Measurements from ENCODE around the gene ACOX3. TPM values are rescaled to one million over a fixed set of nuclear protein-coding genes. Genes with fewer than 3 reads are reported as not detected.
"Not testable (repeated sequence)": the region's sequence is repeated elsewhere in the genome, so short reads cannot be mapped to it uniquely, and the experiment has no call there.

Gene ACOX3
- total RNA-seq, 2 experiments from 2014 or later = 13.8 to 15.4 TPM

DNA sequence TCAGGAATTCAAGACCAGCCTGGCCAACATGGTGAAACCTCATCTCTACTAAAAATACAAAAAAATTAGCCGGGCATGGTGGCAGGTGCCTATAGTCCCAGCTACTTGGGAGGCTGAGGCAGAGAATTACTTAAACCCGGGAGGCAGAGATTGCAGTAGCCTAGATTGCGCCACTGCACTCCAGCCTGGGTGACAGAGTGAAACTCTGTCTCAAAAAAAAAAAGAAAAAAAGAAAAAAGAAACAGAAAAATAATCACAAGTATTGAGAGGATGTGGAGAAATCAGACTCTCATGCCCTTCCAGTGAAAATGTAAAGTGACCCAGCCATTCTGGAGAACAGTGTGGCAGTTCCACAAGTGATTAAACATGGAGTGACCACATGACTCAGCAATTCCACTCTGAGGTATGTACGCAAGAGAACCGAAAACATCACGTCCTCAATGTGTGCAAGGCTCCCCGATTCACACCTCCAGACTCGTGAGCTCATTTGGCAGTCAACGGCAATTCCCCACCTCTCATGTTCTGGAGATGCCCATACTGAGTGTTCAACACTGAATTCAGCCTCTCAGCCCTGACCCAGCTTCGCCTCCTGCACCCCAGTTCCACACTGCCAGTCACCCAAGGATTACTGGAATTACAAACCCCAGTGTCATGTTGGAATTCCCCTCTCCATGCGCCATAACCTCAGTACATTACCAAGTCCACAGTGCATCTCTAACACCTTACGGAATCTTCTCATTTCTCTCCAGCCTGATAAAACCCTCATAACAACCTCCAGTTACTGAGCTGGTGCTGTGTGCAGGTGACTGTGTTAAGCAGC lies 21.1 kb downstream of the ACOX3 start:
- peaks cover 14% of the 10 kb centered on the region for H3K4me1 Mint-ChIP-seq
- H3K27ac Mint-ChIP-seq = no peak overlapping the region
- H3K27me3 Mint-ChIP-seq = no peaks in the 10 kb centered on the region
- no peak overlapping the region for H3K4me3 Mint-ChIP-seq
- DNase-seq = no peak
- H3K9me3 Mint-ChIP-seq = no peaks in the 10 kb centered on the region
- peaks cover 2% of the 10 kb centered on the region for H3K36me3 Mint-ChIP-seq (ENCODE audit: low read depth)
- ChIA-PET CTCF (interaction anchor here (1.1 to 1.7 kb wide), 3 partner anchors 9 to 16 kb away, joined by 3 to 8 read pairs (median 3); no protein-coding TSS in a partner anchor), POLR2A (interaction anchor here (0.6 kb wide), 1 partner anchor 9 kb away, joined by 4 read pairs; no protein-coding TSS in a partner anchor)

GRCh38 chr4:8417071-8417614 lies 23.4 kb downstream of the ACOX3 start:
- no peaks in the 10 kb centered on the region for H3K27me3 Mint-ChIP-seq
- POLR2A ChIA-PET = no interaction called here
- CTCF ChIA-PET = interaction anchor here (0.5 to 1.4 kb wide), 3 partner anchors 33 to 241 kb away, joined by 3 to 4 read pairs (median 3); no protein-coding TSS in a partner anchor
- no peaks in the 10 kb centered on the region for H3K9me3 Mint-ChIP-seq
- H3K36me3 Mint-ChIP-seq (ENCODE audit: low read depth) = peaks cover 7% of the 10 kb centered on the region
- DNase-seq = no peak
- peaks cover 26% of the 10 kb centered on the region for H3K4me1 Mint-ChIP-seq
- no peak overlapping the region for H3K27ac Mint-ChIP-seq
- H3K4me3 Mint-ChIP-seq = no peak overlapping the region

DNA sequence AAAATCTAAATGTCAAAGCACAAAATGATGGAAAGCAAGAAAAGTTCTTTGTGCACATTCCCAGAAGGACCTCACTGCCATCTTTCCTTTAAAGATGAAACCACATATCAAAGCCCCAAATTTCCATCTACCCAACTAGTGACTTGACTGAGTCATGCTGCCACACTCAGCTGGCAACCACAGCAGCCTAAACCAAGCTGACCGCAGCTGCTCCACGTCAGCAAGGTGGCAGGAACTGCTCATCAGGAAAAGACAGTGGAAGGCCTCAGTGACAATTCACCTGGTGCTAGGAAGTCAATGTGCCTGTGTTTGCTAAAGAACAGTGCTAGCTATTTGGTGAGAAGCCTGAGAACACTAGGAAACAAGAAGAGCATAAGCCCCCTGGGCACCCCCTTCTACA lies 26.1 kb downstream of the ACOX3 start:
- Mint-ChIP-seq H3K27ac (no peak overlapping the region), H3K4me3 (no peak overlapping the region), H3K36me3 (ENCODE audit: low read depth) (peaks cover 11% of the 10 kb centered on the region), H3K9me3 (no peaks in the 10 kb centered on the region), H3K27me3 (no peaks in the 10 kb centered on the region), H3K4me1 (peaks cover 34% of the 10 kb centered on the region)
- CTCF ChIA-PET = no interaction called here
- POLR2A ChIA-PET = no interaction called here
- peak; percentile 56 for DNase-seq

DNA sequence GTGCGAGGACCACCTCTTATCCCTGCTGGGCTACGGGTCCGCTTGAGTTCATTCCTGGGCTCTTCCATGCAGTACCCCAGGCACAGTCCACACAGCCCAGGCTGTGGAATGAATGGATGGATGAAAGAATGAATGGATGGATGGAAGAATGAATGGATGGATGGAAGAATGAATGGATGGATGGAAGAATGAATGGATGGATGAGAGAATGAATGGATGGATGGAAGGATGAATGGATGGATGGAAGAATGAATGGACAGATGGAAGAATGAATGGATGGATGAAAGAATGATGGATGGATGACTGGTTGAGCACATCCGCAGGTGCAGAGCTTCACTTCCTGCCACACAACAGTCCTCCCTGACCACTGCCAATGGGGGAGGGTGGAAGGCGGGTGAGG lies 28.2 kb downstream of the ACOX3 start:
- Mint-ChIP-seq H3K27me3 (no peaks in the 10 kb centered on the region), H3K4me1 (peaks cover 36% of the 10 kb centered on the region), H3K4me3 (no peak overlapping the region), H3K36me3 (ENCODE audit: low read depth) (peaks cover 13% of the 10 kb centered on the region), H3K9me3 (no peaks in the 10 kb centered on the region), H3K27ac (no peak overlapping the region)
- ChIA-PET CTCF (no interaction called here), POLR2A (no interaction called here)
- no peak for DNase-seq

GRCh38 chr4:8411351-8412180 lies 29.0 kb downstream of the ACOX3 start:
- H3K4me3 Mint-ChIP-seq = no peak overlapping the region
- H3K4me1 Mint-ChIP-seq = peaks cover 36% of the 10 kb centered on the region
- POLR2A ChIA-PET = no interaction called here
- DNase-seq = no peak
- no peaks in the 10 kb centered on the region for H3K9me3 Mint-ChIP-seq
- H3K27me3 Mint-ChIP-seq = no peaks in the 10 kb centered on the region
- peaks cover 13% of the 10 kb centered on the region for H3K36me3 Mint-ChIP-seq (ENCODE audit: low read depth)
- no peak overlapping the region for H3K27ac Mint-ChIP-seq
- CTCF ChIA-PET = no interaction called here

DNA sequence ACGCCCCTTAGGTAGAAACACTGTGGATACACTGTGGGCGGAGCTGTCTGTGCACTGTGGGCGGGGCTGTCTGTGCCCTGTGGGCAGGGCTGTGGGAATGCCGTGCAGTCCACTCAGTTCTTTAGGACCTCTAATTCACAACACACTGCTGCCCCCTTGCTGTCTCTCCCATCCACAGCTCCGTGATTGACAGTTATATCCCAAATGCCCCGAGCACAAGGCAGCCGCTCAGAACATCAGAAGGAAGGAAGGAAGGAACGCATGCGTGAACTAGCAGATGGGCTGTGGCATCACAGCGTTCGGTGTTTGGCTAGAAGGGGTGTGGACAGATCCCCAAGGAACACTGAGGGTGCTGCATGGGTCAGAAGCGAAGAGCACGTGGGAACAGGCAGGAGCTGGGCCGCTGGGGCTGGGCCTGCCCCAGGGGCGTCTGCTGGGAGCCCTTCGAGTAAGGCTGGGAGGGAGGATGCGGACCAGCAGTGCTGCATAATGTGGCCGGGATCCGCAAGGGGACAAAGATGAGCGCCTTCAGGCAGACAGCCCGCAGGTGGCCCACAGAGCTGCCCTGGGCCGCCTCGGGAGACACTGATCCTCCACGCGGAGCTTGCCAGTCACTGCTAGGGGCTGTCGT lies 29.8 kb downstream of the ACOX3 start:
- no peak for DNase-seq
- peaks cover 13% of the 10 kb centered on the region for H3K36me3 Mint-ChIP-seq (ENCODE audit: low read depth)
- CTCF ChIA-PET = no interaction called here

DNA sequence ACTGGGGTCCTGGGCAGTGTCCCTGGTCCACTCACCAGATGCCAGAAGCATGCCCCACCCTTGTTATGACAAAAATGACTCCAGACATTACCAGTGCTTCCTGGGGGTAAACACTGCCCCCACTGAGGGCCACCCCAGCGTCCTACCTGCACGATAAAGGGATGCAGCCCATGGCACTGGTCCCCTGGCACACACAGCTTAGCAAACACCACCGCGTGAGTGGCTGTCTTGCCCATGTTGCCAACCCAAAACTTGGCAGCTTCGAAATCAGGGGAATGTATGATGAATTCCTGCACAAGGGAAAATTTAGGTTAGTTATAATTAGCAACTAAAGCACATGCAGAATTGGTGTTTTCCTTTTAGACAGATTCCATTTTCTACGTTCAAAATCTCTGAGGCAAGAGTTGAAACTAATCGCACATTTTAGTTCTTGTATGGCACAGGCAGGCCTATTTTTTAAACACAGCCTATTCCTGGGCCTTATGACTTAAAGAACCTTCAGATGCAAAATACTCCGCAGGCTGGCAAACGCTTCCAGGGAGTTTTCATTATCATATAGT lies 30.4 kb downstream of the ACOX3 start:
- POLR2A ChIA-PET = no interaction called here
- CTCF ChIA-PET = no interaction called here

More for the DNA sequence above, 29.8 kb downstream of the ACOX3 start:
- no peak overlapping the region for H3K27ac Mint-ChIP-seq
- H3K9me3 Mint-ChIP-seq = no peaks in the 10 kb centered on the region
- POLR2A ChIA-PET = no interaction called here
- no peaks in the 10 kb centered on the region for H3K27me3 Mint-ChIP-seq
- H3K4me1 Mint-ChIP-seq = peaks cover 36% of the 10 kb centered on the region
- no peak overlapping the region for H3K4me3 Mint-ChIP-seq

DNA sequence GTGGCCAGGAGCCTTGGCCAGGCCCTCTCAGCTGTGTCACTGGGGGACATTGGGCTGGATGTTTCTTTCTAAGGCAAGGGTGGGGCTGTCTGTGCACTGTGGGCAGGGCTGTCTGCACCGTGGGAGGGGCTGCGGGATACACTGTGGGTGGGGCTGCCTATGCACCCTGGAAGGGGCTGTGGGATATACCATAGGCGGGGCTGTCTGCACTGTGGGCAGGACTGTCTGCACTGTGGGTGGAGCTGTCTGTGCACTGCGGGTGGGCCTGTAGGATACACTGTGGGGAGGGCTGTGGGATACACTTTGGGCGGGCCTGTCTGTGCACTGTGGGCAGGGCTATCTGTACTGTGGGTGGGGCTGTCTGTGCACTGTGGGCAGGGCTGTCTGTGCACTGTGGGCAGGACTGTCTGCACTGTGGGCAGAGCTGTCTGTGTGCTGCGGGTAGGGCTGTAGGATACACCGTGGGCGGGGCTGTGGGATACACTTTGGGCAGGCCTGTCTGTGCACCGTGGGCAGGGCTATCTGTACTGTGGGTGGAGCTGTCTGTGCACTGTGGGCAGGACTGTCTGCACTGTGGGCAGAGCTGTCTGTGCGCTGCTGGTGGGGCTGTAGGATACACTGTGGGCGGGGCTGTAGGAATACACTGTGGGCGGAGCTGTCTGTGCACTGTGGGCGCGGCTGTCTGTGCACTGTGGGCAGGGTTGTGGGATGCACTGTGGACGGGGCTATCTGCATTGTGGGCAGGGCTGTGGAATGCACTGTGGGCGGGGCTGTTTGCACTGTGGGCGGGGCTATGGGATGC lies 31.1 kb downstream of the ACOX3 start:
- H3K36me3 Mint-ChIP-seq (ENCODE audit: low read depth) = peaks cover 11% of the 10 kb centered on the region
- ChIA-PET POLR2A (no interaction called here), CTCF (interaction anchor here (1.5 kb wide), 1 partner anchor 14 kb away, joined by 3 read pairs; no protein-coding TSS in a partner anchor)
- H3K4me1 Mint-ChIP-seq = peaks cover 30% of the 10 kb centered on the region
- no peaks in the 10 kb centered on the region for H3K27me3 Mint-ChIP-seq
- H3K4me3 Mint-ChIP-seq = no peak overlapping the region
- peak; percentile 75 for DNase-seq
- no peaks in the 10 kb centered on the region for H3K9me3 Mint-ChIP-seq
- peak overlapping the region; percentile 51 for H3K27ac Mint-ChIP-seq

More for the DNA sequence above, 30.4 kb downstream of the ACOX3 start:
- H3K4me1 Mint-ChIP-seq = peaks cover 36% of the 10 kb centered on the region
- no peak for DNase-seq
- H3K4me3 Mint-ChIP-seq = no peak overlapping the region
- H3K9me3 Mint-ChIP-seq = no peaks in the 10 kb centered on the region
- no peak overlapping the region for H3K27ac Mint-ChIP-seq
- H3K36me3 Mint-ChIP-seq (ENCODE audit: low read depth) = peaks cover 13% of the 10 kb centered on the region
- H3K27me3 Mint-ChIP-seq = no peaks in the 10 kb centered on the region

- peaks cover 7% of the 10 kb centered on the region for H3K36me3 Mint-ChIP-seq (ENCODE audit: low read depth)
- ChIA-PET POLR2A (no interaction called here), CTCF (interaction anchor here (0.6 to 1.7 kb wide), 6 partner anchors 12 to 166 kb away, joined by 3 to 7 read pairs (median 3); no protein-coding TSS in a partner anchor)
These were observed 32.8 kb downstream of the ACOX3 start for GRCh38 chr4:8407756-8408155.

DNA sequence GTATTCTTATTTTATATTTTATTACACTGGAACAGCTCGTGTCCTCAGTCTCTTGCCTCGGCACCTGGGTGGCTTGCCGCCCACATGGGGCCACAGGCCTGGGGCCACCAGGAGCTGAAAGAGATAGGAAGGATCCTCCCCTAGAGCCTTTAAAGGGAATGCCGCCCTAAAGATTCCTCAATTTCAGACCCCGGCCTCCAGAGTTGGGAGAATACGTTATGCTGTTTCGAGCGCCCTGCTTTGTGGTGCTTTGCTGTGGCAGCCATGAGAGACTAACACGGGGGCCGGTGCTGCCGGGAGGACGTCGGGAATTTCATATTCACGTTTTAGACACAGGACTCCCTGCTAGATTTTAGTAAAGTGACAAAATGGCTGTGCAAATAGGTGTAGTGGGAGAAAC lies 33.2 kb downstream of the ACOX3 start:
- POLR2A ChIA-PET = no interaction called here
- H3K27ac Mint-ChIP-seq = no peak overlapping the region
- no peaks in the 10 kb centered on the region for H3K27me3 Mint-ChIP-seq
- peaks cover 7% of the 10 kb centered on the region for H3K36me3 Mint-ChIP-seq (ENCODE audit: low read depth)
- peaks cover 19% of the 10 kb centered on the region for H3K4me1 Mint-ChIP-seq
- H3K4me3 Mint-ChIP-seq = no peak overlapping the region
- H3K9me3 Mint-ChIP-seq = no peaks in the 10 kb centered on the region
- DNase-seq = no peak
- CTCF ChIA-PET = interaction anchor here (0.7 to 1.7 kb wide), 4 partner anchors 16 to 165 kb away, joined by 3 to 7 read pairs (median 3); no protein-coding TSS in a partner anchor

More at GRCh38 chr4:8407756-8408155, 32.8 kb downstream of the ACOX3 start:
- peak overlapping the region; percentile 33 for H3K27ac Mint-ChIP-seq
- peaks cover 21% of the 10 kb centered on the region for H3K4me1 Mint-ChIP-seq
- H3K9me3 Mint-ChIP-seq = no peaks in the 10 kb centered on the region
- no peak overlapping the region for H3K4me3 Mint-ChIP-seq
- DNase-seq = no peak
- no peaks in the 10 kb centered on the region for H3K27me3 Mint-ChIP-seq

- H3K9me3 Mint-ChIP-seq; H3K4me3 Mint-ChIP-seq; H3K36me3 Mint-ChIP-seq (ENCODE audit: low read depth); POLR2A ChIA-PET; H3K27ac Mint-ChIP-seq; H3K27me3 Mint-ChIP-seq: not testable (repeated sequence)
- CTCF ChIA-PET = interaction anchor here (1.3 to 1.7 kb wide), 2 partner anchors 22 to 165 kb away, joined by 3 to 7 read pairs; no protein-coding TSS in a partner anchor
- H3K4me1 Mint-ChIP-seq = peaks cover 17% of the 10 kb centered on the region
- peak; percentile 16 for DNase-seq
These were observed 33.6 kb downstream of the ACOX3 start for GRCh38 chr4:8406887-8407286.

- no peak overlapping the region for H3K27ac Mint-ChIP-seq
- H3K36me3 Mint-ChIP-seq (ENCODE audit: low read depth) = peaks cover 5% of the 10 kb centered on the region
- peaks cover 14% of the 10 kb centered on the region for H3K4me1 Mint-ChIP-seq
- CTCF ChIA-PET = interaction anchor here (1.0 kb wide), 1 partner anchor 163 kb away, joined by 3 read pairs; no protein-coding TSS in a partner anchor
- no peak overlapping the region for H3K4me3 Mint-ChIP-seq
- no peaks in the 10 kb centered on the region for H3K27me3 Mint-ChIP-seq
- POLR2A ChIA-PET = no interaction called here
- H3K9me3 Mint-ChIP-seq = no peaks in the 10 kb centered on the region
- no peak for DNase-seq
These were observed 35.0 kb downstream of the ACOX3 start for GRCh38 chr4:8405516-8405875.
